ENCODE measurements around the gene GPD1. TPM values are rescaled to one million over a fixed set of nuclear protein-coding genes. Genes with fewer than 3 reads are reported as not detected.
"Not testable (repeated sequence)": the region's sequence is repeated elsewhere in the genome, so short reads cannot be mapped to it uniquely, and the experiment has no call there.

The GPD1 gene
- total RNA-seq, 2 donors from 2014 or later, result 7.0 to 232 TPM

DNA sequence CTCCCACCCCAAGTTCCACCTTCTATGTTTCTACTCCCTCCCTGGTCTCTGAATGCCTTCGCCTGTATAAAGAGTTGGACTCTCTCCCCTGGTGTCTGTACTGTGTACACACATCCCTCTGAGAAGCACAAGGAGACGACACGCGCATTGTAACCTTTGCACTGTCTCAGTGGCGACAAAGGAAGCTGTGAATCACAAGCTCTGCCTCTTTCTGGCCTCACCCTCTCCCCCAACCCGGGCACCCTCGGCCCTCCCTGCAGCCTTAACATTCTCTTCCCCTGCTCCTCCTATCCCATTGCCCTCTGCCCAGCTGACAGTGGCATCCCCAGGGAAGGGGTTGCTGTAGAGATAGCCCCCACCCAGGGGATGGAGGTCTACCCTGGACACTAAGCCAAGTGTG, 21.2 kb upstream of the GPD1 start:
- intact Hi-C loops (cut with DNase I), result no loop called here
- H3K4me1 ChIP-seq, result peaks cover 9% of the 10 kb centered on the region
- DNase-seq, result no peak
- 69 to 70% methylated on average over 7 of the region's 7 CpGs for WGBS, 2 donors
- ATAC-seq, result no peak
- H3K36me3 ChIP-seq (replicated peaks in 1 of 2; ENCODE audit: insufficient read depth in 1 of 2, low read depth in 2 of 2), result no peaks in the 10 kb centered on the region
- H3K27ac ChIP-seq, result no peak overlapping the region
- H3K4me3 ChIP-seq, result no peak overlapping the region
- H3K9me3 ChIP-seq, result no peaks in the 10 kb centered on the region
- H3K27me3 ChIP-seq, result no peaks in the 10 kb centered on the region
- TF ChIP-seq, protein P1, sequence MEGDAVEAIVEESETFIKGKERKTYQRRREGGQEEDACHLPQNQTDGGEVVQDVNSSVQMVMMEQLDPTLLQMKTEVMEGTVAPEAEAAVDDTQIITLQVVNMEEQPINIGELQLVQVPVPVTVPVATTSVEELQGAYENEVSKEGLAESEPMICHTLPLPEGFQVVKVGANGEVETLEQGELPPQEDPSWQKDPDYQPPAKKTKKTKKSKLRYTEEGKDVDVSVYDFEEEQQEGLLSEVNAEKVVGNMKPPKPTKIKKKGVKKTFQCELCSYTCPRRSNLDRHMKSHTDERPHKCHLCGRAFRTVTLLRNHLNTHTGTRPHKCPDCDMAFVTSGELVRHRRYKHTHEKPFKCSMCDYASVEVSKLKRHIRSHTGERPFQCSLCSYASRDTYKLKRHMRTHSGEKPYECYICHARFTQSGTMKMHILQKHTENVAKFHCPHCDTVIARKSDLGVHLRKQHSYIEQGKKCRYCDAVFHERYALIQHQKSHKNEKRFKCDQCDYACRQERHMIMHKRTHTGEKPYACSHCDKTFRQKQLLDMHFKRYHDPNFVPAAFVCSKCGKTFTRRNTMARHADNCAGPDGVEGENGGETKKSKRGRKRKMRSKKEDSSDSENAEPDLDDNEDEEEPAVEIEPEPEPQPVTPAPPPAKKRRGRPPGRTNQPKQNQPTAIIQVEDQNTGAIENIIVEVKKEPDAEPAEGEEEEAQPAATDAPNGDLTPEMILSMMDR (IDR thresholded peaks at IDR 0.05), result no peak
- TF ChIP-seq POLR2A (IDR thresholded peaks at IDR 0.05), result no peak

DNA sequence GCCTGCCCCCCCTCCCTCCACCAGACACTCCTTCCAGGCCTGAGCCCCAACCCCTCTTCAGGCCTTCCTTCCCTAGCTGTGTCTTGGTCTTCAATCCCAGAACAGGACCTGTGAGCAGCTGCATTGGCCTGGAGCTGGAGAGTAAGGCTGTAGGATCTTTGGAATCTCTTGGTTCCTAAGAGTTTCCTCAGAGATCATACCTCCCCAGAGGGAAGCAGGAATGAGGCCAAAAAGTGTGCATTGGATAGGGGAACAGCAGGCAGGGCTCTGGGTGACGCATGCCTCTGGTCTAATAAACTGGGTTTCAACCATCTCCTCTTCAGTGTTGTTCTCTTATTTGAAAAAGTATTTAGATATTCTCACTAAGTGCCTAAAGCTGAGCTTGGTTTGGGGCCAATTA, 20.5 kb upstream of the GPD1 start:
- Histone ChIP-seq H3K4me1 (peaks cover 15% of the 10 kb centered on the region), H3K27me3 (no peaks in the 10 kb centered on the region), H3K9me3 (no peaks in the 10 kb centered on the region), H3K36me3 (replicated peaks in 1 of 2; ENCODE audit: insufficient read depth in 1 of 2, low read depth in 2 of 2) (no peaks in the 10 kb centered on the region), H3K27ac (no peak overlapping the region), H3K4me3 (no peak overlapping the region)
- ATAC-seq (no peak), DNase-seq (no peak)
- 73 to 95% methylated on average over 1 of the region's 1 CpG for WGBS, 2 donors
- TF ChIP-seq, protein P1 (IDR thresholded peaks at IDR 0.05), result no peak
- no peak for TF ChIP-seq POLR2A (IDR thresholded peaks at IDR 0.05)
- intact Hi-C loops (cut with DNase I), result no loop called here

DNA sequence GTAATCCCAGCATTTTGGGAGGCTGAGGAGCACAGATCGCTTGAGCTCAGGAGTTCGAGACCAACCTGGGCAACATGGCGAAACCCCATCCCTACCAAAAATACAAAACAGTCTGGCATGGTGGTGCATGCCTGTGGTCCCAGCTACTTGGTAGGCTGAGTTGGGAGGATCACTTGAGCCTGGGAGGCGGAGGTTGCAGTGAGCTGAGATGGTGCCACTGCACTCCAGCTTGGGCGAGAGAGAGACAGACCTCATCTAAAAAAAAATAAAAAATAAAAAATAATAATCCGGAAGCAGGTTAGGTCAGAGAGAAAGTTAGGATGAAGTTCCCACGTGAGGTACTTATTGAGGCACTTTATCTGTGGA, 19.4 kb upstream of the GPD1 start:
- Histone ChIP-seq H3K4me1 (peaks cover 23% of the 10 kb centered on the region), H3K27ac (peak overlapping the region; percentile 86 to 96 (median 88)), H3K4me3 (peak overlapping the region; percentile 87 to 93)
- H3K9me3 ChIP-seq; H3K36me3 ChIP-seq (replicated peaks in 1 of 2; ENCODE audit: insufficient read depth in 1 of 2, low read depth in 2 of 2); DNase-seq; H3K27me3 ChIP-seq; ATAC-seq; intact Hi-C loops (cut with DNase I): not testable (repeated sequence)
- WGBS, 2 donors, result 29 to 38% methylated on average over 6 to 7 of the region's 7 CpGs

DNA sequence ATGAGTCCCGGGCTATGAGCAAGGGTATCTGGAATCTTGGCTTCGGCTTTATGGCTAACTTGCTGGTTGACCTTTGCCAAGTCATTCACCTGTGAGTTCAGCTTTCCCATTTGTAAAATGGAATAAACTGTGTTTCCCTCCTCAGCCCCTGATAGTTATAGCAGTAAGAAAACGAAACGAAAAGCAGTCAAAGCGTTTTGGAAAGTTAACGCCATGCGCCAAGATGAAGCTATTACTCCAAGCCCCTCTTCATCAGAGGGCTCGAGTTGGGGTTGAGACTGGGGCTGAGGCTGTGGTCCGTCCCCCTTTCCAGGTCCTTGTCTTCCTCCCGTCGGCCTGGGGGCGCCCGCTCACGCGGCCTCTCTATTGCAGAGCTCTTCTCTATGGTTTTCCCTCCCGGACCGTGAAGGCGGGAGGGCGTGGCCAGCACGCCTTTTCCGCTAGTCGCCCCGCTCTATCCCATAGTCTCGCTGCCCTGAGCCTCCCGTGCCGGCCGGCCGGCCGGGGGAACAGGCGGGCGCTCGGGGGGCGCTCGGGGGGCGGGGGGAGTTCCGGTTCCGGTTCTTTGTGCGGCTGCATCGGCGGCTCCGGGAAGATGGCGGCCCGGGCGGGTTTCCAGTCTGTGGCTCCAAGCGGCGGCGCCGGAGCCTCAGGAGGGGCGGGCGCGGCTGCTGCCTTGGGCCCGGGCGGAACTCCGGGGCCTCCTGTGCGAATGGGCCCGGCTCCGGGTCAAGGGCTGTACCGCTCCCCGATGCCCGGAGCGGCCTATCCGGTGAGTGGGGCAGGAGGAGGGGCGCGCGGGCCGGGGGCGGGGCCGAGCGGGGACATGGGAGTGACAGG, 18.8 kb upstream of the GPD1 start, which contains the start of gene SMARCD1:
Gene SMARCD1, plus strand, starts transcription at position 568 of the 840 bp plus-strand sequence. Its CDS starts 28 bp downstream, at position 596.
- Histone ChIP-seq H3K9me3 (no peaks in the 10 kb centered on the region), H3K27ac (peak within 1 kb of the TSS; percentile 86 to 96 (median 88)), H3K27me3 (no peaks in the 10 kb centered on the region), H3K36me3 (replicated peaks in 1 of 2; ENCODE audit: insufficient read depth in 1 of 2, low read depth in 2 of 2) (peaks cover 0 to 6% of the 10 kb centered on the region in 2 donors), H3K4me1 (peaks cover 23% of the 10 kb centered on the region), H3K4me3 (peak within 1 kb of the TSS; percentile 87 to 93)
- WGBS, 2 donors, result 0% methylated on average over 9 to 41 of the region's 69 CpGs
- ATAC-seq, result peak; percentile 92
- TF ChIP-seq, protein P1 (IDR thresholded peaks at IDR 0.05), result peak in 3 of 7 experiments; percentile 6 to 53 (median 22)
- peak in 2 of 3 donors; percentile 46 to 59 for TF ChIP-seq POLR2A (IDR thresholded peaks at IDR 0.05)
- peak; percentile 87 to 93 (median 92) for DNase-seq
- intact Hi-C loops (cut with DNase I), result no loop called here

DNA sequence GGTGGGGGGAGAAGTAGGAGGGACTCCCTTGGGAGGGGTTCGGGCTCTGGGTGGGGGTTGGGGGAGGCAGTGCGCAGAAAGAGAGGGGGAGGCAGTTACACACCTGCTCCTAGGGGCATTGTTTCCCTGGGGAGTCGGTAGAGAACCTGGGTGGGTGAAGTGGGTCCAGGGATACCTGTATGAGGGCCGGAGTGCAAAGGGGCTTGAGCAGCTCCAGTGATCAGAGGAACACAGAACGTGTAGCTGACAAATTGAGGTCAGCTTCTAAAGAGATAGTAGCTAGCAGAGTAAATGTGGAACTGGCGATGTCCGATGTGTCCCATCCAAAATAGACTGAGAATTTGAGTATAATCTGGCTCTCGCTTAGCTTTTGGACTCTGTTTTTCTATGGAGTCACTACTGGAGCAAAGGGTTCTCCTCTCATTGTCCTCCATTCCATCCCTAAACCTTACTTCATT, 18.2 kb upstream of the GPD1 start:
- H3K4me3 ChIP-seq, result peak overlapping the region; percentile 87 to 93
- no peak for ATAC-seq
- intact Hi-C loops (cut with DNase I), result no loop called here
- peaks cover 3 to 12% of the 10 kb centered on the region in 2 donors for H3K36me3 ChIP-seq (replicated peaks in 1 of 2; ENCODE audit: insufficient read depth in 1 of 2, low read depth in 2 of 2)
- H3K9me3 ChIP-seq, result no peaks in the 10 kb centered on the region
- H3K27me3 ChIP-seq, result no peaks in the 10 kb centered on the region
- 5 to 11% methylated on average over 6 of the region's 8 CpGs for WGBS, 2 donors
- peak overlapping the region; percentile 86 to 96 (median 88) for H3K27ac ChIP-seq
- no peak for TF ChIP-seq POLR2A (IDR thresholded peaks at IDR 0.05)
- TF ChIP-seq, protein P1 (IDR thresholded peaks at IDR 0.05), result no peak
- no peak for DNase-seq
- peaks cover 23% of the 10 kb centered on the region for H3K4me1 ChIP-seq
